ENCODE data around the gene CD74. TPM values are rescaled to one million over a fixed set of nuclear protein-coding genes. Genes with fewer than 3 reads are reported as not detected.
"Not testable (repeated sequence)": the region's sequence is repeated elsewhere in the genome, so short reads cannot be mapped to it uniquely, and the experiment has no call there.

Gene CD74
- 46.8 and 48.5 TPM in 2 replicates for total RNA-seq (2014; rRNA removed; shearing (Covaris generic))
- 165 and 174 TPM in 2 replicates for polyA plus RNA-seq (2015; cell fraction: cytosol; rRNA removed)
- 28.8 and 31.9 TPM in 2 replicates for polyA plus RNA-seq (2015; cell fraction: nucleus; rRNA removed)

GRCh38 chr5:150412319-150413175, at the start of gene CD74:
Gene CD74 (minus strand): TSS chr5:150412910. CDS start chr5:150412749, 161 bp downstream.
- DNase-seq (ENCODE audit: low read depth, low spot score): peak; percentile 76
- in situ Hi-C loops (cut with HindIII; ENCODE audit: low pct_unique_long_range_greater_than_20kb, low sequenced_read_pairs): no loop called here

GRCh38 chr5:150461231-150461630, 48.5 kb upstream of the CD74 start:
- DNase-seq (ENCODE audit: low read depth, low spot score): no peak
- in situ Hi-C loops (cut with HindIII; ENCODE audit: low pct_unique_long_range_greater_than_20kb, low sequenced_read_pairs): no loop called here

DNA sequence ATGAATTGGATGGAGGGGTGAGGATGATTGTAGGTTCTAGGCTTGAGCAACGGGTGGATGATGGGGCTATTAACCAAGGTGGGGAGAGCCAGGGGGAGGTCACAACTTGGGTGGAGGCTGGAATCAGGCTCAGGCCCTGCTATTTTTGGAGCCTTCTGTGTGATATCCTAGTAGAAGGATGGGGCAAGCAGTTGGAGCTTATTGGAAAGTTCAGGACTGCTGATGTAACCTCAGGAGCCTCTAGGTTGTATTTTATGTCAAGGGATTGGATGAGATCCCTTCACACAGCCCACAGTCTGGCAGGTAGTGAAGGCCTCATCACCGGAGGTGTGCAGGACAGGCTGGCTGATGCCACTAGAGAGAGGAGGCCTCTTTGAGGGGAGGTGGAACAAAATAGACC, 48.1 kb upstream of the CD74 start:
- in situ Hi-C loops (cut with HindIII; ENCODE audit: low pct_unique_long_range_greater_than_20kb, low sequenced_read_pairs): no loop called here
- DNase-seq (ENCODE audit: low read depth, low spot score): no peak

GRCh38 chr5:150458802-150459557, 46.3 kb upstream of the CD74 start:
- in situ Hi-C loops (cut with HindIII; ENCODE audit: low pct_unique_long_range_greater_than_20kb, low sequenced_read_pairs): no loop called here

DNA sequence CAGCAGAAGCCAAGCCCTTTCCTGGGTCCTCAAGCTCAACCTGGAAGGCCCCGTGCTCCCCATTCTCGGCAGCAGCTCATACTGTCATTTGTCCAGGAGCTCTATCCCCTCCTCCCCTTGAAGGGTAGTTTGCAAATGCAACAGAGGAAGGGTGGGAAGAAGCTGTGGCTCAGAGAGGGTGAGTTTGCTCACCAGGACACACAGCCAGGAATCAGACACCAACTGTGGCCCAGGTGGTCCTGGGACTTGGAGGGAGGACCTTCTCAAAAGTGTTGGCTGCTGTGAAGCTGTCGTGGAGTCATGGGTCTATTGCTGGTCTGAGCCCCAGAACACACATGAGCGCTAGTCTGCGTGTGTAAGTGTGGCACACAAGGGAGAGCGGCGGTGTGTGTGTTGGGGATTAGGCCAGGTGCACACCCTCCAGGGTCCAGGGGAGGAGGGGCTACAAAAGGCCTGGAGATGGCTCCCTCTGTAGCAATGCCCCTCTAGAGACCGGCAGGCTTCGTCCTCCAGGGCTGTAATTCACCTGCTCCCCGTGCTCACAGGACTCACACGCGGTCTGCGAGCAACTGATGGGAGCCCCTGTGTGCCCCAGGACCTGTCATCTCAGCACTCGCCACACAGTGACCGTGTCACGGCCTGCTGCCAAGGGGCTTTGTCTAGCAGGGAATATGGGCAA, 45.0 kb upstream of the CD74 start:
- in situ Hi-C loops (cut with HindIII; ENCODE audit: low pct_unique_long_range_greater_than_20kb, low sequenced_read_pairs): no loop called here
- no peak for DNase-seq (ENCODE audit: low read depth, low spot score)

More at GRCh38 chr5:150458802-150459557, 46.3 kb upstream of the CD74 start:
- DNase-seq (ENCODE audit: low read depth, low spot score): peak; percentile 63

DNA sequence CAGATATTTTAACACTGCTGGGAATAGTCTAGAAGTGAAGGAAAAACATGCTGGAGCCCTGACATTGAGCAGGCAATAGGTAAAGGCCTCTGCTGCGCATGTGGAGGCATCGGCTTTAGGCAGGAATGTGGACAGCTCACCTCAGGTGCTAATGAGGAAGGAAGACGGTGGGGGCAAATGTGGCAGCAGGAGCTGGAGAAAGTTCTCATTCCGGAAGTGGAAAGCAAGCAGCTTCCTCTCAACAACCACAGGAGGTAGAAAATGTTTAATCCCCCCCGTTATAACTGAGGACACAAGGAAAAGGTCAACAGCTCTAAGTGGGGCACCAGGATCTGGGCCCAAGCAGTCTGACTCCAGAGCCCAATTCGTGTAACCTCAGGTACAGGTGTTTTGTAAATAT, 44.4 kb upstream of the CD74 start:
- DNase-seq (ENCODE audit: low read depth, low spot score): no peak
- in situ Hi-C loops (cut with HindIII; ENCODE audit: low pct_unique_long_range_greater_than_20kb, low sequenced_read_pairs): no loop called here

DNA sequence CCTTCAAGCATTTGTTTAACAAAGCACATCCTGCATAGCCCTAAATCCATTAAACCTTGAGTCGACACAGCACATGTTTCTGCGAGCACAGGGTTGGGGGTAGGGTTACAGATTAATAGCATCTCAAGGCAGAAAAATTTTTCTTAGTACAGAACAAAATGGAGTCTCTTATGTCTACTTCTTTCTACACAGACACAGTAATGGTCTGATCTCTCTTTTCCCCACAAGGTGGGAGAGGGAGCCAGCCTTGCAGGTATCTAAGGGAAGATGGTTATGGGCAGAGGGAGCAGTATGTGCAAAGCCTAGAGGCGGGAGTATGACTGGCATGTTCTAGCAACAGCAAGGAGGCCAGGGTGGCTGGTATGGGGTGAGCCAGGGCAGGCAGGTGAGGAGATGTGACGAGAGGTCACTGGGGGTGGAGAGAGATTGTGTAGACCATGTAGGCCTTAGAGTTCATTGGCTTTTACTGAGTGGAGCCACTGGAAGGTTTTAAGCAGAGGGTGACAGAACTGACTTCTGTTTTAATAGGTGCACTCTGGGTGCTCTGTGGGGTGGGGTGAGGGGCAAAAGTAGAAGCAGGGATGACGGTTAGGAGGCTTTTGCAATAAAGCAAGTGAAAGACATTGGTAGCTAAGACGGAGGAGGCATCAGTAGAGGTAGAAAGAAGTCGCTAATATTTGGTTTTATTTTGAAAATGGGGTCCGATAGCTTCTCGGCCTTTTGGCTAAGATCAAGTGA, 42.0 kb upstream of the CD74 start:
- no peak for DNase-seq (ENCODE audit: low read depth, low spot score)
- in situ Hi-C loops (cut with HindIII; ENCODE audit: low pct_unique_long_range_greater_than_20kb, low sequenced_read_pairs): no loop called here

DNA sequence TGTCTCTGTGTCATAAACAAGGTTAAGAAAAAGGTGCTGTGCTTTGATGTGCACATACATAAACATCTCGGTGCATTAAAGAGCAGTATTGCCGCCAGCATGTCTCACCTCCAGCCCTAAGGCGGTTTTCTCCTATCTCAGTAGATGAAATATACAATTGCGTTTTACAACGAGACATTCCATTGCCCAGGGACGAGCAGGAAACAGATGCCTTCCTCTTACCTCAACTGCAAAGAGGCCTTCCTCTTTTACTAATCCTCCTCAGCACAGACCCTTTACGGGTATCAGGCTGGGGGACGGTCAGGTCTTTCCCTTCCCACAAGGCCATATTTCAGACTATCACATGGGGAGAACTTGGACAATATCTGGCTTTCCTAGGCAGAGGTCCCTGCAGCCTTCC, 41.3 kb upstream of the CD74 start:
- in situ Hi-C loops (cut with HindIII; ENCODE audit: low pct_unique_long_range_greater_than_20kb, low sequenced_read_pairs); DNase-seq (ENCODE audit: low read depth, low spot score): not testable (repeated sequence)

GRCh38 chr5:150452914-150453313, 40.2 kb upstream of the CD74 start:
- no peak for DNase-seq (ENCODE audit: low read depth, low spot score)
- in situ Hi-C loops (cut with HindIII; ENCODE audit: low pct_unique_long_range_greater_than_20kb, low sequenced_read_pairs): no loop called here

GRCh38 chr5:150451594-150451993, 38.9 kb upstream of the CD74 start:
- in situ Hi-C loops (cut with HindIII; ENCODE audit: low pct_unique_long_range_greater_than_20kb, low sequenced_read_pairs): no loop called here
- DNase-seq (ENCODE audit: low read depth, low spot score): no peak

- in situ Hi-C loops (cut with HindIII; ENCODE audit: low pct_unique_long_range_greater_than_20kb, low sequenced_read_pairs): no loop called here
- peak; percentile 90 for DNase-seq (ENCODE audit: low read depth, low spot score)
Observed at GRCh38 chr5:150449517-150450339, 37.0 kb upstream of the CD74 start, which contains the start of gene RPS14. Gene RPS14 (minus strand): TSS chr5:150449739. CDS start chr5:150447733, 2,006 bp downstream.

- DNase-seq (ENCODE audit: low read depth, low spot score): no peak
- in situ Hi-C loops (cut with HindIII; ENCODE audit: low pct_unique_long_range_greater_than_20kb, low sequenced_read_pairs): no loop called here
Observed at GRCh38 chr5:150448952-150449516, 36.3 kb upstream of the CD74 start.

GRCh38 chr5:150448334-150448733, 35.6 kb upstream of the CD74 start:
- in situ Hi-C loops (cut with HindIII; ENCODE audit: low pct_unique_long_range_greater_than_20kb, low sequenced_read_pairs): no loop called here
- no peak for DNase-seq (ENCODE audit: low read depth, low spot score)

GRCh38 chr5:150447188-150447587, 34.5 kb upstream of the CD74 start:
- in situ Hi-C loops (cut with HindIII; ENCODE audit: low pct_unique_long_range_greater_than_20kb, low sequenced_read_pairs): no loop called here
- DNase-seq (ENCODE audit: low read depth, low spot score): no peak

DNA sequence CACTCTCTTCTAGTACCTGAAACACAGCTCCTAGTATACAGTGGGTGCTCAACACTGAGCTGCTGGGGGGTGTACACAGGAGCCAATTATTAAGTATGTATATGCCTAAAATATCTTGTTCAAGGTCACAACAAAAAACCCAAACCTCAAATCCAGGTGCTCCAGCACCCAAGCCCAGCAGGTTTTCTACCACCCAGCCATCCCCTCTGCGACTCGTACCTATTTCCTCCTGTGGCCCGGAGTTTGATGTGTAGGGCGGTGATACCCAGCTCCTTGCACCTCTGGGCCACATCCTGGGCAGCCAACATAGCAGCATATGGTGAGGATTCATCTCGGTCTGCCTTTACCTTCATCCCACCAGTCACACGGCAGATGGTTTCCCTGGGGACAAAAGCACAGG, 33.9 kb upstream of the CD74 start:
- in situ Hi-C loops (cut with HindIII; ENCODE audit: low pct_unique_long_range_greater_than_20kb, low sequenced_read_pairs): no loop called here

DNA sequence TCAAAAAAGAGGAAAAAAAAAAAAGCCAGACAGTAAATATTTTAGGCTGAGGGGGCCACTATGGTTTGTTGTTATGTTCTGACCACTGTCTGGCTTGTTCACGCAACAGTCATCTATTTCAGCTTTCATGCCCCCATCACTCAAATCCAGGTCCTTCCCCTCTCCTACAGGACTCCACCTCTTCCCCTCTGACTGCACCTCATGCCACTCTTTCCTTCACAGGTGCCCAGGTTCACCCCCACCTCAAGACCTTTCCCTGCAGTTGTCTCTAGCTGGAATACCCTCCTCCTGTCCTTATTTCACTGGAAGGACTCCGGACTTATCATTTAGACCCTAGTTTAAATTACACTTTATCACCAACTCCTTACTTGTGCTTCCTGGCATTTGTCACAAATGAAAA, 33.4 kb upstream of the CD74 start:
- DNase-seq (ENCODE audit: low read depth, low spot score): no peak
- in situ Hi-C loops (cut with HindIII; ENCODE audit: low pct_unique_long_range_greater_than_20kb, low sequenced_read_pairs): no loop called here

More for the DNA sequence above, 33.9 kb upstream of the CD74 start:
- DNase-seq (ENCODE audit: low read depth, low spot score): no peak

Data from SK-MEL-5 (cell line).